ENCODE measurements around the gene DLEC1. TPM values are rescaled to one million over a fixed set of nuclear protein-coding genes. Genes with fewer than 3 reads are reported as not detected.

DLEC1 gene
- total and polyA plus RNA-seq, 9 of the 15 experiments (the other 6 are each of a cell fraction or from before 2014, with no cell fraction given), result 0.07 to 0.08 TPM; not detected in 7

DNA sequence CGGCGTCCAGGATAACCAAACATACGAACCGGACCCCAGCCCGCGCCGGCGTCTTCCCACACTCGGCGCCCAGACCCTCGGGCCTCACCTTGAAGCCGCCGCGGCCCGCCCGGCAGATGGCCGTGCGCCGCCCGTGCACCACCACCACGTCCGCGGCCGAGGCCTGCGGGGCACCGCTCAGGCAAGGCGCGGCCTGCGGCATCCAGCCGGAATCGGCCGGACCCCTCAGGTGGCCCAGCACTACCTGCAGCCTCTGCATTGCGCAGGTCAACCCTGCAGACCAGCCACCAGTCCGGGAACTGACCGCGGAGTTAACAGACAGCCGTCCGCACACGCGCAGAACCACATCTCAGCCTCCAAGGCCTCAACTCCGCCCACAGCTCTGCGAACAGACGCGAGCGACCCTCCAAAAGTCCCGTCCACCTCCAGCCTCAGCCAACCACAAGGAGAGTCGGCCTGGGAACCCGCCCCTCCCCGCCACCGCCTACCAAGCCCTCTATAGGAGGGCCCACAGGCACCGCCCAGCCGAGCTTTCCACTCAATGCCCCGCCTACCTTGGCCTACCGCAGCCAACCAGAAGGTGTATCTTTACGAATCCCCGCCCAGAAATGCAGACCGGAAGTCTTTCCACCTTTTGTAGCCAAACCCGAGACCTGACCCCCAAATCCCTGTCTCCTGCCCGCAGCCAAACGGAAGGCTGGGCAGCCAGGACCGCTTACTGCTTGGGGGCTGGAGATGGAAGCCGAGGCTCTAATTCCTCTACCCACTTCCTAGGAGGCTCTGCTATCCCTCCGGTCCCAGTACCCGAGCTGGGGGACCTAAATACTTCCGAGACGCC, 98.0 kb downstream of the DLEC1 start, which contains the start of gene ACAA1 (continued):
- TF ChIP-seq EP400 (IDR thresholded peaks at IDR 0.05) (peak; percentile 42; the same call in 1 of the 2 replicates), SMARCE1 (IDR thresholded peaks at IDR 0.05) (0 out of 2 replicates have a peak, but pooled peaks have one; percentile 26), HDAC1 (IDR thresholded peaks at IDR 0.05) (peak in 1 of 2 experiments; percentile 7; a peak in 2 of 4 replicates), ZNF778 (CRISPR knock-in tag; IDR thresholded peaks at IDR 0.05) (no peak), ELF1 (tag; IDR thresholded peaks at IDR 0.05) (peak; percentile 85), ZNF217 (CRISPR knock-in tag; IDR thresholded peaks at IDR 0.05) (no peak), TEAD4 (IDR thresholded peaks at IDR 0.05; ENCODE audit: low read length) (0 out of 2 replicates have a peak, but pooled peaks have one; percentile 16), TEAD4 (CRISPR knock-in tag; IDR thresholded peaks at IDR 0.05; ENCODE audit: borderline replicate concordance) (no peak), GTF2F1 (IDR thresholded peaks at IDR 0.05; ENCODE audit: low read depth, low read length) (0 out of 2 replicates have a peak, but pooled peaks have one; percentile 49), BHLHE40 (IDR thresholded peaks at IDR 0.05; ENCODE audit: low read length) (peak; percentile 44; the same call in 1 of the 2 replicates), ZFX (CRISPR knock-in tag; IDR thresholded peaks at IDR 0.05) (peak; percentile 96), FOSL1 (tag; conservative IDR thresholded peaks at IDR 0.05) (no peak)
- TF ChIP-seq, protein P1, sequence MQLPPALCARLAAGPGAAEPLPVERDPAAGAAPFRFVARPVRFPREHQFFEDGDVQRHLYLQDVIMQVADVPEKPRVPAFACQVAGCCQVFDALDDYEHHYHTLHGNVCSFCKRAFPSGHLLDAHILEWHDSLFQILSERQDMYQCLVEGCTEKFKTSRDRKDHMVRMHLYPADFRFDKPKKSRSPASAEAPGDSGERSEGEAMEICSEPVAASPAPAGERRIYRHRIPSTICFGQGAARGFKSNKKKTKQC (CRISPR knock-in tag; IDR thresholded peaks at IDR 0.05), result peak; percentile 75; the same call in 1 of the 2 replicates
- TF ChIP-seq, protein P2, sequence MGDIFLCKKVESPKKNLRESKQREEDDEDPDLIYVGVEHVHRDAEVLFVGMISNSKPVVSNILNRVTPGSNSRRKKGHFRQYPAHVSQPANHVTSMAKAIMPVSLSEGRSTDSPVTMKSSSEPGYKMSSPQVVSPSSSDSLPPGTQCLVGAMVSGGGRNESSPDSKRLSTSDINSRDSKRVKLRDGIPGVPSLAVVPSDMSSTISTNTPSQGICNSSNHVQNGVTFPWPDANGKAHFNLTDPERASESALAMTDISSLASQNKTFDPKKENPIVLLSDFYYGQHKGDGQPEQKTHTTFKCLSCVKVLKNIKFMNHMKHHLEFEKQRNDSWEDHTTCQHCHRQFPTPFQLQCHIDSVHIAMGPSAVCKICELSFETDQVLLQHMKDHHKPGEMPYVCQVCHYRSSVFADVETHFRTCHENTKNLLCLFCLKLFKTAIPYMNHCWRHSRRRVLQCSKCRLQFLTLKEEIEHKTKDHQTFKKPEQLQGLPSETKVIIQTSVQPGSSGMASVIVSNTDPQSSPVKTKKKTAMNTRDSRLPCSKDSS (IDR thresholded peaks at IDR 0.05; ENCODE audit: low read depth, partially characterized antibody), result no peak
- TF ChIP-seq, protein P3, sequence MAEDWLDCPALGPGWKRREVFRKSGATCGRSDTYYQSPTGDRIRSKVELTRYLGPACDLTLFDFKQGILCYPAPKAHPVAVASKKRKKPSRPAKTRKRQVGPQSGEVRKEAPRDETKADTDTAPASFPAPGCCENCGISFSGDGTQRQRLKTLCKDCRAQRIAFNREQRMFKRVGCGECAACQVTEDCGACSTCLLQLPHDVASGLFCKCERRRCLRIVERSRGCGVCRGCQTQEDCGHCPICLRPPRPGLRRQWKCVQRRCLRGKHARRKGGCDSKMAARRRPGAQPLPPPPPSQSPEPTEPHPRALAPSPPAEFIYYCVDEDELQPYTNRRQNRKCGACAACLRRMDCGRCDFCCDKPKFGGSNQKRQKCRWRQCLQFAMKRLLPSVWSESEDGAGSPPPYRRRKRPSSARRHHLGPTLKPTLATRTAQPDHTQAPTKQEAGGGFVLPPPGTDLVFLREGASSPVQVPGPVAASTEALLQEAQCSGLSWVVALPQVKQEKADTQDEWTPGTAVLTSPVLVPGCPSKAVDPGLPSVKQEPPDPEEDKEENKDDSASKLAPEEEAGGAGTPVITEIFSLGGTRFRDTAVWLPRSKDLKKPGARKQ (CRISPR knock-in tag; IDR thresholded peaks at IDR 0.05), result no peak
- TF ChIP-seq, protein P4, sequence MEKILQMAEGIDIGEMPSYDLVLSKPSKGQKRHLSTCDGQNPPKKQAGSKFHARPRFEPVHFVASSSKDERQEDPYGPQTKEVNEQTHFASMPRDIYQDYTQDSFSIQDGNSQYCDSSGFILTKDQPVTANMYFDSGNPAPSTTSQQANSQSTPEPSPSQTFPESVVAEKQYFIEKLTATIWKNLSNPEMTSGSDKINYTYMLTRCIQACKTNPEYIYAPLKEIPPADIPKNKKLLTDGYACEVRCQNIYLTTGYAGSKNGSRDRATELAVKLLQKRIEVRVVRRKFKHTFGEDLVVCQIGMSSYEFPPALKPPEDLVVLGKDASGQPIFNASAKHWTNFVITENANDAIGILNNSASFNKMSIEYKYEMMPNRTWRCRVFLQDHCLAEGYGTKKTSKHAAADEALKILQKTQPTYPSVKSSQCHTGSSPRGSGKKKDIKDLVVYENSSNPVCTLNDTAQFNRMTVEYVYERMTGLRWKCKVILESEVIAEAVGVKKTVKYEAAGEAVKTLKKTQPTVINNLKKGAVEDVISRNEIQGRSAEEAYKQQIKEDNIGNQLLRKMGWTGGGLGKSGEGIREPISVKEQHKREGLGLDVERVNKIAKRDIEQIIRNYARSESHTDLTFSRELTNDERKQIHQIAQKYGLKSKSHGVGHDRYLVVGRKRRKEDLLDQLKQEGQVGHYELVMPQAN (IDR thresholded peaks at IDR 0.05; ENCODE audit: borderline replicate concordance), result peak; percentile 75
- TF ChIP-seq, protein P5, sequence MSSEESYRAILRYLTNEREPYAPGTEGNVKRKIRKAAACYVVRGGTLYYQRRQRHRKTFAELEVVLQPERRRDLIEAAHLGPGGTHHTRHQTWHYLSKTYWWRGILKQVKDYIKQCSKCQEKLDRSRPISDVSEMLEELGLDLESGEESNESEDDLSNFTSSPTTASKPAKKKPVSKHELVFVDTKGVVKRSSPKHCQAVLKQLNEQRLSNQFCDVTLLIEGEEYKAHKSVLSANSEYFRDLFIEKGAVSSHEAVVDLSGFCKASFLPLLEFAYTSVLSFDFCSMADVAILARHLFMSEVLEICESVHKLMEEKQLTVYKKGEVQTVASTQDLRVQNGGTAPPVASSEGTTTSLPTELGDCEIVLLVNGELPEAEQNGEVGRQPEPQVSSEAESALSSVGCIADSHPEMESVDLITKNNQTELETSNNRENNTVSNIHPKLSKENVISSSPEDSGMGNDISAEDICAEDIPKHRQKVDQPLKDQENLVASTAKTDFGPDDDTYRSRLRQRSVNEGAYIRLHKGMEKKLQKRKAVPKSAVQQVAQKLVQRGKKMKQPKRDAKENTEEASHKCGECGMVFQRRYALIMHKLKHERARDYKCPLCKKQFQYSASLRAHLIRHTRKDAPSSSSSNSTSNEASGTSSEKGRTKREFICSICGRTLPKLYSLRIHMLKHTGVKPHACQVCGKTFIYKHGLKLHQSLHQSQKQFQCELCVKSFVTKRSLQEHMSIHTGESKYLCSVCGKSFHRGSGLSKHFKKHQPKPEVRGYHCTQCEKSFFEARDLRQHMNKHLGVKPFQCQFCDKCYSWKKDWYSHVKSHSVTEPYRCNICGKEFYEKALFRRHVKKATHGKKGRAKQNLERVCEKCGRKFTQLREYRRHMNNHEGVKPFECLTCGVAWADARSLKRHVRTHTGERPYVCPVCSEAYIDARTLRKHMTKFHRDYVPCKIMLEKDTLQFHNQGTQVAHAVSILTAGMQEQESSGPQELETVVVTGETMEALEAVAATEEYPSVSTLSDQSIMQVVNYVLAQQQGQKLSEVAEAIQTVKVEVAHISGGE (CRISPR knock-in tag; IDR thresholded peaks at IDR 0.05), result peak in 2 of 3 experiments; percentile 26 to 31; a peak in 2 of 6 replicates
